SKM-1 (cell line): ENCODE measurements around the gene CLDN2.
"Not testable (repeated sequence)": the region's sequence is repeated elsewhere in the genome, so short reads cannot be mapped to it uniquely, and the experiment has no call there.

Source experiments
- DNase-seq: peaks from one replicate; lab custom pipeline; 2025; ENCODE audit not compliant: unreplicated experiment; lab: John Stamatoyannopoulos, UW

Gene CLDN2, protein sequence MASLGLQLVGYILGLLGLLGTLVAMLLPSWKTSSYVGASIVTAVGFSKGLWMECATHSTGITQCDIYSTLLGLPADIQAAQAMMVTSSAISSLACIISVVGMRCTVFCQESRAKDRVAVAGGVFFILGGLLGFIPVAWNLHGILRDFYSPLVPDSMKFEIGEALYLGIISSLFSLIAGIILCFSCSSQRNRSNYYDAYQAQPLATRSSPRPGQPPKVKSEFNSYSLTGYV

DNA sequence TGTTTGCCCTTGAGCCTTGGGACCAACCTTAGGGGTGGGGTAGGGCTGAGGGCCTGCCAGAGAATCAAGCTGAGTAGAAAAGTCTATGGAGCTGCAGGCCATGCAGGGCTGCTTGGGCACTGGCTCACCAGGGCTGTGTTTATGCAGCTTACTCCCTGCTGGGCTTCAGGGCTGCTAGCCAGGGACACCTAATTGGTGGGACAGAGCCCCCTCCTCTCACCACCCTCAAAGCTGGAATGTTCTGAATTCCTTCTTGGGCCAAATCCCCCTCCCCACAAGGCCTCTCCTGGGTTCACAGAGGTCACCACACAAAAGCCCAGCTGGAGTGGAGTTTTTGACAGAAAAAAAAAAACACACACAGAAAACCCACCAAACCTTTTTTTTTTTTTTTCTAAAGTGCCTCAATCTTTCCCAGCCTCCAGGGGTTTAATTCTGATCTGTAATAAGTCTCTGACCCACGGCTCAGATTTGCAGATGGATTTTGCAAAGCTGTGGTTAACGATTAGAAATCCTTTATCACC lies at the start of gene CLDN2:
CLDN2 (plus strand) TSS at position 471 of the 521 bp plus-strand sequence. CDS start 7,827 bp downstream, outside the sequence.
- no peak for DNase-seq

DNA sequence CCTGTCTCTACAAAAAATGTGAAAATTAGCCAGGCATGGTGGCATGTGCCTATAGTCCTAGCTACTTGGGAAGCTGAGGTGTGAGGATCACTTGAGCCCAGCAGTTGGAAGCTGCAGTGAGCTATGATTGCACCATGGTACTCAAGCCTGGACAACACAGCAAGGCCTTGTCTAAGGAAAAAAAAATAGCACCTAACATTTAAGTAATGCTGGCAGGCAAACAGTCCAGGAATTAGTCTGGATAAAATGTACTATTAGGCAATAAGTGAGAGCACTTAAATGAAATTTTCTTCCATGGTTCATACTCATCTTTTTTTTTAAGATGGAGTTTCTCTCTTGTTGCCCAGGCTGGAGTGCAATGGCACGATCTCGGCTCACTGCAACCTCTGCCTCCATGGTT lies 47.4 kb upstream of the CLDN2 start:
- DNase-seq, result not testable (repeated sequence)

DNA sequence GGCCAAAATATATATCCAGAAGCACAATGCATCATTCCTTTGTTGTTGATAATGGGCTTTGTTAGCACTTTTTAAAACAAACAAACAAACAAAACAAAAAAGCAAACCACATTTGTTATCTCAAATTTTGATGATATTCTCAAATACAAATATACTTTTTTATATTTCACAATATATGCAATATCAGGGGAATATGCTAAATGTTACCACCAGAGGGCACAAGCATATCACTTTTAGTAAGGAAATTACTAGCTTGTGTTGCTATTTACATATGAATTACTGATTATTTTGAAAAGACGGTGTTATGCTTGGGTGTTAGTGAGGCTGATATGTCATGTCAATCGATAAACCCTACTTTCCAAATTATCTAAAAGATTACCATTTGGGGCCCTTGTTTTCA lies 46.1 kb upstream of the CLDN2 start:
- no peak for DNase-seq

DNA sequence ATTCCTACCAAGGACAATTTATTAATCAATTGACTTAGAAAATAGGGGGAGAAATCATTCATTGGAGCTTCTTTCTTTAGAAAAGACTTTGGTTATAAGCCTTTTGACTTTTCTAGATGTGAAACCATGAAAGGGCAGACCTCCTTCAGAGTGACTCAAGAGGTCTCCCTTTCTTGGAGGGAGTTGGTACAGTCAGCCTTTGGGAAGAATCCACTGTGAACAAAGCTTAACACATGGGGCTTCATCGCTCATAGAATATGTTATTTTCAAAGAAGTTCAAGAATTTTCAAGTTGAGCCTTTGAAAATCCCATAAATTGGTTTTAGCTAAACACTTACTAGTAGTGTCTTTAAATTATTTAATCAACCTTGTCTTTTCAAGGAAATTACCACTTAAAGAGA lies 45.1 kb upstream of the CLDN2 start:
- DNase-seq, result no peak

DNA sequence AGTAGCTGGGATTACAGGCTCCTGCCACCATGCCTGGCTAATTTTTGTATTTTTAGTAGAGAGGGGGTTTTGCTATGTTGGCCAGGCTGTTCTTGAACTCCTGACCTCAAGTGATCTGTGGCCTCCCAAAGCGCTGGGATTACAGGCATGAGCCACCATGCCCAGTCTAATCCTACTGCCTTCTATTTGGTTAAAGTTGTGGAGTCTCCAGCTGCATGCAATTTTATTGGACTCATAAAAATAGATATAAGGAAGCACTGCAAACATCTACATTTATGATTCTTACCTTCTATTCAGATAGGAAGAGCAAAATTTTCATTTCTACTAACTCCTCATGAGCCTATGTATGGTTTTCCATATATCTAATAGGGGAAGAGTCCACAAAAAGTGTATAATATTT lies 30.7 kb upstream of the CLDN2 start:
- no peak for DNase-seq

DNA sequence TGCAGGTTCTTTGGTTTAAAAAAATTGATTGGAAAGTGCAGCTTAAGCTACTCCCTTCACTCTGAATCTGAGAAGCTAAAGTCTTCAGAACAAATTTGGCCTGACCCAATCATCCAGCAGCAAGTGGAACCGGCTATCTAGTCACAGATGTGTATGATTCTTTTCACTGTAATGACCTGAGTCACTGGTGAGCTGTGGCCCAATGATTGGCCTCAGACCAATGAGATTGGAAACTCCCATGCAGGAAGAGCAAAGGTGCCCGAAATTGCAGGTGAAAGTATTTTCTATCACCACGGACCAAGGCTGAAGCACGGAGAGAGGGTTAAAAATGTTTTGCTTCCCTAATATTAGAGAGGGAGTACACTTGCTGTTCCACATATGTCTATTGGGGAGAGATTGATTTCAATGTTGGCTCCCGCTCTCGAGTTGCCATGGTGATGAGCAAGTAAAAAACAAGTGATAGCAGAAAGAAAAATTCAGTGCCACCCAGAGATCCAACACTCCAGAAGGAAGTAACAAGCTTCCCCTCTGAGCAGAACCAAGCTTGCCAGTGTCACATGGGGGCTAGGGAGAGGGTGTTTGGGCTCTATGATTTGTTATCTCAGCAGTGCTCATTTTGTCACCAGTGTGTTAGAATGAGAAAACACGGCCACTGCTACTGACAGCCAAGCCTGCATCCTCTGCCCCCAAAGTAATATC lies 28.3 kb upstream of the CLDN2 start:
- DNase-seq, result no peak

DNA sequence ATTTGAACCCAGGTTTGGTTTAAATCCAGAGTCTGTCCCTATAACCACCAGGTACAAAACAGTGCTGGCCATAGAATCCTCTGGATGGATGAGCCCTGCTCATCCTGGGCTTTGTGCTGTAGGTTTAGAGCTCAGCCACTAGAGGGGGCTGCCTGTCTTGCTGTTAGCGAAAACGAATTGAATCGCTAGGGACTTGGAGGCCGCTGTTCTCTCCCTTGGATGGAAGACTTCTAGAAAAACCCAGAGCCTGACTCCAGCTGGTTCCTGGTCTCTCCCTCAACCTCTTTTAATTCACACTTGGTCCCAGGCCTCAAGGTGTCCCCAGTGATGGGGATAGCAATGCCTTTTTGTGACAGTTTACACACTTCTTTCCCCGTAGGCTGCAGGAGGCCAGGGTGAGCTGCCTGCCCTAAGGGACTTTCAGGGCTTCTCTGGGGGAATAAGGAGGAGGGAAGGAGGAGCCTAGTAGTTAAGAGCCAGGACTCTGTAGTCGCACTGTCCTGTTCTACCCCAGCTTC lies 25.8 kb upstream of the CLDN2 start:
- no peak for DNase-seq

DNA sequence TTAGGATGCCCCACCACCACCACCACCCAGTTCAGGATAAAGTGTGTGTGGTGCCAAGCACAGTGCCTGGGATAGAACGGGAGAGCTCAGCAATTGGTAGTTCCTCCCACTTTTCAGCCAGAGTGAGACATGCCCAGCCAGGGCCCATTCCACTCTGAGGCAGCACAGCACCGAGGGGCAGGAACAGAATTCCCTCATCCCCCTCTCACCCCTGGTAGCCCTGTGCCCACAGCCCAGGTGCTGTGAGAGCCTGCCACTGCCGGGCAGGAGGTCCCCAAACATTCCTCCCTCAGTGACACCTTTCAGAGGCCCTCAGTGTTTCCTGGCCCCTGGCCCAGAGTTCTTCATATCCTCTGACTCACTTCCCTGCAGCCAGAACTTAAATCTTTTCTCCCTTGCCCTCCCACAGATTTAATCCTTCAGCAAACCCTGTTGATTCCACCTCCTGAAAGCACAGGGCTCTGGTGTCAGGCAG lies 25.2 kb upstream of the CLDN2 start:
- no peak for DNase-seq

DNA sequence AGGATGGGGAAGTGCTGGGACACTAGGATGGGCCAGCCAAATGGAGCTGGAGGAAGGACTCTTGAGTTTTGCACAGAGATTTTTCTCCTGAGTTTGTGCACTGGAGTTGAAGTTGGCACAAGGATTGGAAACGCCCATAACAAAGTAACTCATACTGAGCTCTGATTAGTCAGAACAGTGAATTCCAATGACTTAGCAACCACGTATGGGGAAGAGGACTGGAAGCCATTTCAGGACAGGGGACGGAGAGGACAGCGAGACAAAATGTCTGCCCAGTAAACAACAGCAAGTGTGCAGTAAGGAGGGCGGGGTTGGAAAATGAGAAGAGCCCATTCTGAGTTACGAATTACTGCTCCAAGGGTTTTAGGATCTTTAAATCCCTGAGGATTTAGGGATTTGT lies 22.9 kb upstream of the CLDN2 start:
- DNase-seq, result no peak

DNA sequence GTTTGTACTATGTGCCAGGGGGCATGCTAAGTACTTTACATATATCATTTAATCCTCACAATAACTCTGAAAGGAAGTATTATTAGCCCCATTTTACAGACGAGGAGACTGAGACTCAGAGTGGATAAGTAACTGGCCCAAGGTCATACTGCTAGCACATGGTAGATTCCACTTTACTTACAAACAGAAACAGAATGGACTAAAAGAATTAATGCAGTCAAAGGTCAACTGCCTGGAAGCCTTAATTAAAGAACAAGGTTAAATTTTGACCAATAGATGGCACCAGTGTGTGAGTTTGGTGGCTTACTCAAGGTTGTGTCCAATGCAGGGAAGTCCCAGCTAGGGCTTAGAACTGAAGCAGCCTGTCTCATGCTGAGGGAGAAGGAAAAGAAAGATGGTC lies 21.7 kb upstream of the CLDN2 start:
- DNase-seq, result no peak

DNA sequence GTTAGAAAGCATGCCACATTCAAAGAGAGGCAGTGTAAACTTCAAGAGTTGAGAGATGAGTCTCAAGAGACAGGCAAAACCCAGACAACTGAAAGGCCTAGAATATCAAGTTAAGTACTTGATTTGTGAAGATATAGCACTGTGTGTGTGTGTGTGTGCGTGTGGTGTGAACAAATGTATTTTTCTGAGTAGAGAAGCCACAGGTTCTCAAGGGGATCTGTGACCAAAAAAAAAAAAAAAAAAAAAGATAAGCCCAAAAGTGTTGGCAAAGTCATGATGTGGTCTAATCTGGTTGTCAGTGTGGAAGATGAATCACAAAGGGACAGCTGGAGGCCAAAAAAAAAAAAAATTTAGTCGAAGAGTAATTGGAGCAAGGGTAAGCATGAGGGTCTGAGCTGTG lies 20.9 kb upstream of the CLDN2 start:
- DNase-seq, result no peak

DNA sequence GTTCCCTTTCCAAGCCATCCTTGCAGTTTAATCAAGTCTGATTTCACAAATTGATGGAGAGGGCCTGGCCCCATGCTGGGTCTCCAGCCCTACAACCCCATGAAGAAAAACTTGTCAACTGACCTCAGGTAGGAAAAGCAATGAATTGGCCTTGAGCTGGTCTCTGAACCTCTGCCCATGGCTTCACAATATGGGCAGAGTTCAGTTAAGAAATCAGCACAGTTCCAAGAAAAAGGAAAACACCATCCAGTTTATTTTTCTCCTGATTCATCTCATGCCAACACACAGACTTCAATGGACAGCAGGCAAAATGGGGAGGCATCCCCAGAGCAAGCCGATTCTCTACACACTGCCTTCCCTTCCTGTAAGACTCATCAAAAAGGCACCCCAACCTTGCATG lies 20.4 kb upstream of the CLDN2 start:
- DNase-seq, result no peak

DNA sequence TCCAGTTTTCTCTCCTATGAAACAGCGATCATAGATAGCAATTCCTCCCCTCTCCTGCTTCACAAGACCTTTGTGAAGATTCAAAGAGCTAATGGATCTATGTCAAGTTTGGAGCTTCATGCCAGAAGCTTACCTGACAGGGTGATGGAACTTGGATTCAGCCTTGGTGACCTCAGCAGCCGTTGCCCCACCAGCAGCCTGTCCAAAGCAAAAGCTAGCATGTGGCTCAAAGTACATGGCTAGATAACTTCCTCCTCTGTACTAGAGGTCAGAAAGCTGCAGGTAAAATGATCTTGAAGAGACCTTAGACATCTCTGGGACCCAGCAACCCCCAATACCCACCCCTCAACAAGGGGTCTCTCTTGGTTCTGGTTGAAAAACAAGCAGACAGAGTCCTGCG lies 18.9 kb upstream of the CLDN2 start:
- DNase-seq, result no peak

DNA sequence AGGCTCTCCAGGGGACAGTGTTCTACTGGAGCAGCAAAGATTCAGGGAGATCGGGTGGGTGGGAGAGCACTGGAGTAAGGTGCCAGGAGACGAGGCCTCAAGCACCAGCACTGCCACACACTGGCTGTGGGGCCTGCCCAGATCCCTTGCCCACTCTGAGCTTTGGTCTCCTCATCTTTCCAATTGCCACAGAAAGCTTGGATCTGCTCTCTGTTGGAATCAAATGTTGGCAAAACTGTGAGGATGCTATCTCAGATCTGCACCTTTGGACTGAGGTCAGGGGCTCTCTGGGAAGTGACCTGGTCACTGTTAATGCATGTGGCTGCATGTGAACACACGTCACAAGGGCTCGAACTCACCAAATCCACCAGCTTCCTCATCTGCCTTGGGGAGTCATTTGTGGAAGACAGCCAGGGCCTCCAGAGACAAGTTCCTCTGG lies 18.4 kb upstream of the CLDN2 start:
- DNase-seq, result no peak

DNA sequence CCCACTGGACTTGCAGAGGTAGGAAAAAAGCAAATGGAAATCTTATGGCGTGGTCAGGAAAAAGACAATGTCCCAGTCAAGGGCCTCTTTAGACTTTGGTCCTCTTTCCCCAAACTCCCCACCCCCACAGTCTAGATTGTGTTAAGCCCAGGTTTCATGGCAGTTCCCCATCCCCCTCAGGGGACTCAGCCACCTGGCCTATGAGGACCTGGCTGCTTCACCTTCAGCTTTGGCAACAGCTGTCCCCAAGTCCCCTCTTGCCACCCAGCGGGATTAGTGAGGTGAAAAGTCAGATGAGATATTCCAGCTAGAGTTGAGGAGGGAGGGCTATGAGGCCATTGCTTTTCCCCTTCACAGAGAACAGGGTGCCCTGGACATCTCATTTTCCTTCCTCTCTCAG lies 17.5 kb upstream of the CLDN2 start:
- no peak for DNase-seq

DNA sequence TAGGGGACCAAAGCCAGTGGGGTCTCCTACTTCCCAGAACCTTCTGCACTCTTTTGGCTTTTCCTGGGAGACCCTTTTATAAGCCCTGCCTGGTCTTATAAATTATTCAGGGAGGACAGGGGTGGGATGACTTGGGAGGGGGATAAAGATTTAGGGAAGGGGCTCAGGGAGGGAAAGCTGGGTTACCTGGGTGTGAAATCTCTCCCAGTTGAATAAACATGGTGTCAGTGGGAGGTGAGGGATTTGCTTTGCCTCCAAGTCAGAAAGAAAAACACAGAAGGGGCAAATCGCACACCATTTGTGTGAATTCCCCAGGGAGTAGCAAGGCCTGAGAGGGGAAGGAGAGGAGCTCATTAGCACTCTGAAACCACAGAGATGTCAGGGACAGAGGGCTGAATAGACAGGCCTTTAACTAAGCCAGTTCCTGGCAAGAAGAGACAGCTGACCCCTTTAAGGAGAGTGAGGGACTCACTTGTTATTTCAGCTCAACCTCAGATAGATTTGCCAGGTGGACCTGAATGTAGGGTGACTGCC lies 16.8 kb upstream of the CLDN2 start, which contains the start of gene RIPPLY1:
RIPPLY1 (minus strand) TSS at position 51 of the 534 bp plus-strand sequence. CDS start 54 bp downstream, outside the sequence.
- DNase-seq, result no peak

DNA sequence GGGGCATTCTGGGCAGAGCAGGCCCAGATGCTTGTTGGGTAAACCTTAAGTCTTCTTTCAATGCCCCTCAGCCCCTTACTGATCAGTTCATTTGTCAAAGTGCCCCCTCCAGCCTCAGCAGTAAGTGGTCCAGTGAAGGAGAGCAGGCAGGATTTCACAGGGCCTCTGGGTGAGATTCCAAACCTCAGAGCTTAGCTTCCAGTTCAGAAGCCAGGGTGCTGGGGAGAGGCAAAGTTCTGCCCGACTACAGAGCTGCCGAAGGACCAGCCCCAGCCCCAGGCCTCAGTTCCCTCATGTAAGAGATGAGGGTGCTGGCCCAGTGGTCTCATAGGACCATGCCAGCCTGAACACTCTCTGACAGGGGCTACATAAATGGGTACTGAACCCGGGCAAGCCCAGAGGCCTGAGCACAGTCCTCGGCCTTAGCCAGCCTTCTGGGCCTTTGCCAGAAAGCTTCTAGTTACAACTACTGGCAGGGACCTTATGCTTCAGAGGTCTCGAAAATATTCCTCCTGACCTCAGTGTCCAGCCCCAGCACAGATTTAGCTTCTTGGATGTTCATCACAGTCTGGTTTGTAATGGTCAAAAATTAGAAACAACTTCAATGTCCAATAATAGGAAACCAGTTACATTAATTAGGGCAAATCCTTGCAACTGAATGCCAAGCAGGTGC lies 16.2 kb upstream of the CLDN2 start:
- no peak for DNase-seq

DNA sequence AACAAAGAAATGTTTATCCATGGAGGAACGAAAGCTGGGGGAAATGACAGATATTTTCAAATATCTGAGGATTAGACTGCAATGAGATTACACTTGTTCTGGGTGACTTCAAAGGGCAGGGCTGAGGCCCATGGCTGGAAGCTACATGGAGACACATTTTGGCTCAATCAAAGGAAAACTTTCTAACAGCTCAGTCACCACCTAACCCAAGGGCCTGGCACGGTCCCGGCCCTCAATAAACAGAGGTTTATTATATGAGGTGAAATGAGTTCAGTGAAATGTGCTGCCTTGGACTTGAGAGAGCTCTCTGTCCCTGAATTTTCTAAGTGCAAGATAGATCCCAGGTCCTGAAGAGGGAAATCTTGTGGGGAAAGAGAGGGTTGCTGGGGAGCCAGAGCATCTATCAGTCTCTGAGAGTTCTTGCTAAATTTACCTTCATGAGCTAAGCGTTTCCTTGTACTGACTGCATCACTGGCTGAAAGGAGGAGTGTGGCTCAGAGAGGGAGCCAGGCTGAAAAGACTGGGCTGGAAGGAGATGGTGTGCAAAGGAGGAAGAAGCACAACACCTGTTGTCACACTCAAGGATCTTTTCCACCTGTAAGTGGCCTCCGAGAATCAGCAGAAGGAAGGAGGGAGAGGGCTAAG lies 15.0 kb upstream of the CLDN2 start:
- DNase-seq, result no peak

DNA sequence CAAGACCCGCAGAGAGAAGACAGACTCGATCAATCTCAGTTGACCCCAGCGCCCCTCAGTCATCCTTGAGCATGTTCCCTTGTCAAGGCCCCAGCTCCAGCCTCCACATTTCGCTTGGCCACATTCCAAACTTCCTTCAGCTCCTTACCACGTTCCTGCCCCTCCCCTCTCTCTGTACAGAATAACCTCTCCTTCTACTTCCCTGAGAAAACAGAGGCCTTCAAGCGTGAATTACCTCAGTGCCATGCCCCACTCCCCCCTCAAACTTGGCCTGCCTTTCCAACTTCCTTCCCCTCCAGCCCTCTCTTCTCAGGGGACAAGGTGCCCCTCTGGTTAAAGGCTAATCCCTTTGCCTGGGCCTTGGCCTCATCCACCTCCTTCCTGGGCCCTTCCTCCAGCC lies 13.8 kb upstream of the CLDN2 start:
- no peak for DNase-seq

DNA sequence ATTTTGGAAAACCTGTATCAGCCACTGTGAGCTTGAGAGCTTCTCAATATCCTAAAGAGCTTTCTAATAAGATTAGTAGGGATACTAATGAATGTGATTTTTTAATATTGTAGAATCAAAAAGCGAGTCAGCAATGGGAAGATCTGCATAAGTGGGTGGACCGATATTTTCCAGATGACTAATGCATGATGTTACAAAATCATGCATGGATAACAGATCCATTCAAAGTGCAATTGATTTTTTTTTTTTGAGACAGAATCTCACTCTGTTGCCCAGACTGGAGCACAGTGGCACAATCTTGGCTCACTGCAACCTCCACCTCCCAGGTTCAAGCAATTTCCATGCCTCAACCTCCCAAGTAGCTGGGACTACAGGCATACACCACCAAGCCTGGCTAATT lies 7.3 kb upstream of the CLDN2 start:
- DNase-seq, result no peak
